HEK293T (cell line): ENCODE results near the gene GATA1.
A peak's percentile ranks its signal among the peaks of the same experiment; 100 is the strongest.

Source experiments
- CTCF ChIA-PET: fragments of 350-600 bp; formaldehyde crosslinking; extraction: SDS; loops from one replicate; lab custom pipeline; 2021; ENCODE audit warnings: antibody characterized with exemption, inconsistent platforms; lab: Yijun Ruan, JAX
- POLR2A ChIA-PET: fragments of 350-600 bp; formaldehyde crosslinking; extraction: SDS; loops from one replicate; lab custom pipeline; 2020; ENCODE audit warnings: antibody characterized with exemption, inconsistent platforms; lab: Yijun Ruan, JAX
- DNase-seq: peaks from one replicate; pipeline ENCODE4 v3.0.0; 2012; ENCODE audit warnings: mixed read lengths; ENCODE audit errors: extremely low spot score
- ARNT ChIP-seq: fragments of 450-650 bp; IDR thresholded peaks from 2 replicates; pipeline ENCODE4 v1.6.1; 2017; ENCODE audit warnings: mild to moderate bottlenecking
- BHLHE40 ChIP-seq: fragments of 450-650 bp; IDR thresholded peaks from 2 replicates; pipeline ENCODE4 v1.6.1; 2016; ENCODE audit warnings: mild to moderate bottlenecking, moderate library complexity, borderline replicate concordance
- CTBP1 ChIP-seq: fragments of 450-650 bp; IDR thresholded peaks from 2 replicates; pipeline ENCODE4 v1.6.1; 2016; ENCODE audit warnings: borderline replicate concordance
- ELF4 ChIP-seq: fragments of 450-650 bp; IDR thresholded peaks from 2 replicates; pipeline ENCODE4 v1.6.1; 2017; ENCODE audit warnings: antibody characterized with exemption
- FOXA1 ChIP-seq: fragments of 450-650 bp; IDR thresholded peaks from 2 replicates; pipeline ENCODE4 v1.6.1; 2016; ENCODE audit warnings: mild to moderate bottlenecking
- FOXK2 ChIP-seq: fragments of 450-650 bp; IDR thresholded peaks from 2 replicates; pipeline ENCODE4 v1.6.1; 2016; ENCODE audit warnings: mild to moderate bottlenecking
- FOXM1 ChIP-seq: fragments of 450-650 bp; IDR thresholded peaks from 2 replicates; pipeline ENCODE4 v1.6.1; 2017; ENCODE audit warnings: mild to moderate bottlenecking, borderline replicate concordance
- HDGF ChIP-seq: fragments of 450-650 bp; IDR thresholded peaks from 2 replicates; pipeline ENCODE4 v1.6.1; 2017; ENCODE audit warnings: antibody characterized with exemption, borderline replicate concordance
- L3MBTL2 ChIP-seq: fragments of 450-650 bp; conservative IDR thresholded peaks from 2 replicates; pipeline ENCODE4 v1.6.1; 2016; ENCODE audit warnings: mild to moderate bottlenecking
- LEF1 ChIP-seq: fragments of 450-650 bp; IDR thresholded peaks from 2 replicates; pipeline ENCODE4 v1.6.1; 2017; ENCODE audit warnings: mild to moderate bottlenecking, borderline replicate concordance
- NFRKB ChIP-seq: fragments of 450-650 bp; IDR thresholded peaks from 2 replicates; pipeline ENCODE4 v1.6.1; 2016; ENCODE audit warnings: mild to moderate bottlenecking, moderate library complexity
- SP1 ChIP-seq: fragments of 450-650 bp; IDR thresholded peaks from 2 replicates; pipeline ENCODE4 v1.6.1; 2017
- SUZ12 ChIP-seq: fragments of 450-650 bp; IDR thresholded peaks from 2 replicates; pipeline ENCODE4 v1.6.1; 2016; ENCODE audit warnings: mild to moderate bottlenecking
- ZNF384 ChIP-seq: fragments of 450-650 bp; IDR thresholded peaks from 2 replicates; pipeline ENCODE4 v1.6.1; 2016
- TF ChIP-seq, protein P1 (sequence below): fragments of 450-650 bp; IDR thresholded peaks from 2 replicates; pipeline ENCODE4 v1.6.1; 2016

GATA1 gene

DNA sequence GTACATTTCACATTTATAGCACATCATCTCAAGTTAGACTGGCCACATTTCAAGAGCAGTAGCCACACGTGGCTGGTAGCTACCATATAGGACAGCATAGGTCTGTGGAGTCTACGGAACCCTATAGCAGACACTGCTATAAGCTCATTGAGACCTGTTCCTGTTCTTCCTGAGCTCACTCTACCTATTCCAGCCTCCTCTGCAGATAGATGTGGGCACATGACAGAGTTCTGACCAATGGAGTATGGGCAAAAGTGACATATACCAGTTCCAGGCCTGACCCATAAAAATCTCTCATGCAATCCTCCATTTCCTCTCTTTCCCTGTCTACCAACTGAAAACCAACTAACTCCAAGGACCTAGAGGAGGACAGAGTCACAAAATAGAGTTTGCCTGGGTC is 11.9 kb downstream of the GATA1 start:
- TF ChIP-seq ARNT: no peak
- no peak for TF ChIP-seq ZNF384
- TF ChIP-seq FOXM1: no peak
- no peak for TF ChIP-seq LEF1
- TF ChIP-seq BHLHE40: no peak
- TF ChIP-seq CTBP1: no peak
- no peak for DNase-seq
- ChIA-PET CTCF (no interaction called here), POLR2A (no interaction called here)

DNA sequence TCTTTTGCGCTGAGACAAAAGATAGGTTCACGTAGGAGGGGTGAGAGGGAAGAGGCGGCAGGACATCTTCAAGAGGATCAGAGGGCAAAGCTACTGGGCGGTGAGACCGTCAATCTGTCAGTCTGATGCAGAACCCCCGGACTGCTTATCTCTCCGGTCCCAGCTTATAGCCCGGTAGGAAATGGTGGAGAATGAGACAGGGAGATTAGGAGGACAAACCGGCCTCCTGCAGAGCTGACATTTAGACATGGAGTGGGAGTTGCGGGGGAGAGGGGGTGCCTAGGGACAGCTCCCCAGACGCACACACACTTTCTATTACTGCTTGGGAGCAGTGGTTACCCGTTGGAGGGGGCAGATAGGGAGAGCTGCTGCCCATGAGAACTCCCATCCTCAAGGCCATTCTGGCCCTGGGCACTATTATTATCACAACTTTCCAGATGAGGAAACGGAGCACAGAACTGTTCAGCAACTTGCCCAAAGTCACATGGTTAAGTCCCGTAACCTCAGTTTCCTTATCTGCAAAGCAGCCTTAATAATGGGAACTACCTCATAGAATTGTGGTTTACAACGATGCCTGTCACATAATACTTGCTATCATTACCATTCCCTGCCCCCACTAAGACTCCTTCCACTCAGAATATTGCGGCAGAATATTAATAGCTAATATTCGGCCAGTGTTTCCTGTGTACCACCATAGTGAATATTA is 14.3 kb downstream of the GATA1 start:
- DNase-seq: no peak
- POLR2A ChIA-PET: interaction anchor here (1.1 to 2.1 kb wide), 5 partner anchors 8 to 104 kb away, joined by 3 to 20 read pairs (median 5); partner anchors contain the start of genes PQBP1, SUV39H1 and TIMM17B
- no peak for TF ChIP-seq HDGF
- CTCF ChIA-PET: no interaction called here

DNA sequence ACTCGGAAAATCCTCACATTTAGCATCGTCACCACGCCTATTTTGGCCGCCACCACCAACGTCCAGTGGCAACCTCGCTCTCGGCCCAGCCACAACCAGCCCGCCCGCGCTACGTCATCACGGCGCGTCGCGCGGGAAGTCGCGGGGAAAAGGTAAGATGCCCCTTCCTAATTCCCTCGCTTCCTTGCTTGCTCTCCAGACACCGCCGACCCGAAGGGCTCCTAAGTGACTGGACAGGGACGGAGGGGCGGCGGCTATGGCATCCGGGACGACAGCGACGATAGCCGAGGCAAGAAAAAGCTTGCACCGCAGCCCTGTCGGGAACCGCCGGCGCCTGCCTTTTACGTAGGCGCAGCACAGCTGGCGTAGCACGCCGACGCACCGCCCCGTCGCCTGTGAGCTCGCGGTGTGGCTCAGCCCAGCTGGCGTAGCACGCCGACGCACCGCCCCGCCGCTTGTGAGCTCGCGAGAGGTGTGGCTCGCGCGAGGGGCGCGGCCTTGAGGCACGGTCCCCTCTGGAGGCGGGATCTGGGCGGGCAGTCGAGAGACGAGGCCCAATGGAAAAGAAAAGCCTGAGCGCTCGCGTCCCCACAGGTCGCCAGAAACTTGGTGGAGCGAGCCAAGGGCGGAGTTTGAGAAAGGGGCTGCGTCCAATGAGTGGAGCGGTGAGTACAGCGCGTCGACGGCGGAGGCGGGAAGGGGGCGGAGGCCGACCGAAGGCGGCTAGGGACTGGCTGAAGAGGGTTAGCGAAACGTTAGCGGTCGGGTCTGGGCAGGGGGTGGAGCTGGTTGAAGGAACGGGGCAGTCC is 15.1 kb downstream of the GATA1 start, which contains the start of gene HDAC6:
TSS of gene HDAC6 (plus strand) at position 788 of the 809 bp plus-strand sequence. CDS start 626 bp downstream, outside the sequence.
- POLR2A ChIA-PET: interaction anchor here (0.6 to 2.1 kb wide), 9 partner anchors 9 to 118 kb away, joined by 3 to 20 read pairs (median 4); partner anchors contain the start of genes PCSK1N, PQBP1, SUV39H1 and TIMM17B
- TF ChIP-seq SP1 (peak; percentile 54; the same call in 1 of the 2 replicates), FOXM1 (no peak), HDGF (peak; percentile 89; the same call in 1 of the 2 replicates), L3MBTL2 (peak; percentile 55), LEF1 (no peak)
- TF ChIP-seq, protein P1, sequence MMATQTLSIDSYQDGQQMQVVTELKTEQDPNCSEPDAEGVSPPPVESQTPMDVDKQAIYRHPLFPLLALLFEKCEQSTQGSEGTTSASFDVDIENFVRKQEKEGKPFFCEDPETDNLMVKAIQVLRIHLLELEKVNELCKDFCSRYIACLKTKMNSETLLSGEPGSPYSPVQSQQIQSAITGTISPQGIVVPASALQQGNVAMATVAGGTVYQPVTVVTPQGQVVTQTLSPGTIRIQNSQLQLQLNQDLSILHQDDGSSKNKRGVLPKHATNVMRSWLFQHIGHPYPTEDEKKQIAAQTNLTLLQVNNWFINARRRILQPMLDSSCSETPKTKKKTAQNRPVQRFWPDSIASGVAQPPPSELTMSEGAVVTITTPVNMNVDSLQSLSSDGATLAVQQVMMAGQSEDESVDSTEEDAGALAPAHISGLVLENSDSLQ: no peak
- CTCF ChIA-PET: no interaction called here
- DNase-seq: peak; percentile 89

DNA sequence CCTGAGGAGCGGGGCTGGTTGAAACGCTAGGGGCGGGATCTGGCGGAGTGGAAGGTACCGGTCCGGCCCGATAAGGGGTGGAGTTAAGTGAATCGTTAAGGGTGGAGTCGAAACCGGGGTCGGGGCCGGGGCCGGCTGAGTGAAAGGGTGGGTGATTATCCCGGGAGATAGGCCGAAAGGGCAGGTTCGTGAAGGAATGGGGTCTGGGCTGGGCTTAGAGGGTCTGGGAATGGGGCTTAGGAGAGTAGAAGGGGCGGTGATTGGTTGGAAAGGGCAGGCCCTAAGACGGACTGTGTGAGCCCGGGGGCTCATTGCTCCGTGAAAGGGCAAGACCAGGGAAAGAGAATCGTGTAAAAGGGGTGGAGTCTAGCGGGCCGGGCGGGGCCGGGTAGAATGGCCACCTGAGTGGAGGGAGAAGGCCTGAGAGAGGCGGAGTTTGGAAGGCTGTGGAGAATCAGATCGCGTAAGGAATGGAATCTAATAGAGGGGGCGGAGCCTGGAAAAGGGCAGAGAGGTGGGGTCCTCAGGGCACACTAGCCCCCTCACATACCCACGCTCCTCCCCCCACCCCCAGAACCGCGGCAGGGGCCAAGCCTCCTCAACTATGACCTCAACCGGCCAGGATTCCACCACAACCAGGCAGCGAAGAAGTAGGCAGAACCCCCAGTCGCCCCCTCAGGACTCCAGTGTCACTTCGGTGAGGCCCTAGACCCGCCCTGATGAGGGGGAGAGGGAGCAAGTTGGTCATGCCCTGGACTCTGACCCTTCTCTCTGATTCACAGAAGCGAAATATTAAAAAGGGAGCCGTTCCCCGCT is 15.9 kb downstream of the GATA1 start:
- peak; percentile 72 for DNase-seq
- ChIA-PET CTCF (no interaction called here), POLR2A (interaction anchor here (0.6 to 2.1 kb wide), 8 partner anchors 8 to 117 kb away, joined by 3 to 20 read pairs (median 4); partner anchors contain the start of genes PCSK1N, PQBP1 and TIMM17B)
- TF ChIP-seq HDGF (no peak), ARNT (no peak), SUZ12 (no peak), LEF1 (no peak), NFRKB (no peak)

DNA sequence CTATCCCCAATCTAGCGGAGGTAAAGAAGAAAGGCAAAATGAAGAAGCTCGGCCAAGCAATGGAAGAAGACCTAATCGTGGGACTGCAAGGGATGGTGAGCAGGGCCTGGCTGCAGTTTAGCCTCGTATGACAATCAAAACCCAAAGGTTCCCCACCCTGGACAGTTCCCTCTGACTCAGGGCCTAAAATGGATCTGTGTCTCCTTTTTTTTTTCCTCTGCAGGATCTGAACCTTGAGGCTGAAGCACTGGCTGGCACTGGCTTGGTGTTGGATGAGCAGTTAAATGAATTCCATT is 16.5 kb downstream of the GATA1 start:
- CTCF ChIA-PET: no interaction called here
- DNase-seq: no peak
- TF ChIP-seq CTBP1 (no peak), SP1 (no peak), NFRKB (no peak), FOXM1 (no peak), L3MBTL2 (no peak), BHLHE40 (no peak), FOXK2 (no peak), ZNF384 (no peak), ELF4 (no peak), HDGF (no peak), ARNT (no peak), FOXA1 (no peak)
- TF ChIP-seq, protein P1: no peak
- POLR2A ChIA-PET: no interaction called here

DNA sequence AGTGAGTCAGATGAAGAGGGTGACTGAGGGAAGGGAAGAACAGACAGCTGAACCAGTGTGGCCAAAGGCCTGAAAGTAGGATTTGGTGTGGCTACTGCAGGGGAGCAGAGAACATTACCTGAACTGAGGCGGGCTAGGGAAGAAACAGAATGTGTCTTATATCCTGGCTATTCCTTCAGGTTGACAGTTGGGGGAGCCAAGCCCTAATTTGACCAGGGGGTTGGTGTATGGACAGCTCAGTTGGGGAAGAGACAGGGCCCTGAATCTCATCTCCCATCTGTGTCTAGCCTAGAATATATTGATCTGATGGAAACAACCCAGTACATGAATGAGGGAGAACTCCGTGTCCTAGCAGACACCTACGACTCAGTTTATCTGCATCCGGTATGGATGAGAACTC is 19.7 kb downstream of the GATA1 start:
- ChIA-PET POLR2A (interaction anchor here (0.7 kb wide), 1 partner anchor 46 kb away, joined by 3 read pairs; no protein-coding TSS in a partner anchor), CTCF (no interaction called here)
- TF ChIP-seq SUZ12 (no peak), ELF4 (no peak), BHLHE40 (no peak), LEF1 (no peak), SP1 (no peak)
- no peak for DNase-seq
